GM23338 (cell line): Measurements from ENCODE around the gene FLYWCH1. TPM values are rescaled to one million over a fixed set of nuclear protein-coding genes. Genes with fewer than 3 reads are reported as not detected.
A peak's percentile ranks its signal among the peaks of the same experiment; 100 is the strongest.

Source experiments
- ATAC-seq: fragments of 200-7000 bp; cut with Tn5 transposase; 3 replicates; pipeline ENCODE4 v1.9.1; 2020
- DNase-seq: peaks from one replicate; pipeline ENCODE4 v3.0.0-alpha.2; 2015; ENCODE audit warnings: low spot score
- H2AFZ ChIP-seq: fragments of 200-600 bp; sonication (generic); 2 replicates; pipeline ENCODE4 v1.8.0; 2016; ENCODE audit warnings: antibody characterized with exemption, mild to moderate bottlenecking, moderate library complexity
- H3F3A ChIP-seq: fragments of 200-600 bp; sonication (generic); replicated peaks from 2 replicates; pipeline ENCODE4 v1.8.0; 2017; ENCODE audit warnings: antibody characterized with exemption, mixed run types, low read depth
- H3K27ac ChIP-seq: fragments of 200-600 bp; sonication (generic); 2 replicates; pipeline ENCODE4 v1.6.1; 2016; ENCODE audit warnings: low read depth
- H3K27me3 ChIP-seq: fragments of 200-600 bp; sonication (generic); 2 replicates; pipeline ENCODE4 v1.8.0; 2016; ENCODE audit warnings: mild to moderate bottlenecking, mixed run types, moderate library complexity; ENCODE audit not compliant: insufficient read depth
- H3K36me3 ChIP-seq: fragments of 200-600 bp; sonication (generic); 2 replicates; pipeline ENCODE4 v1.8.0; 2016; ENCODE audit warnings: mild to moderate bottlenecking; ENCODE audit not compliant: insufficient read depth
- H3K4me1 ChIP-seq: fragments of 200-600 bp; sonication (generic); 2 replicates; pipeline ENCODE4 v1.8.0; 2016; ENCODE audit warnings: mild to moderate bottlenecking, moderate library complexity; ENCODE audit not compliant: insufficient read depth
- H3K4me2 ChIP-seq: fragments of 200-600 bp; sonication (generic); 2 replicates; pipeline ENCODE4 v1.7.1; 2017; ENCODE audit warnings: mixed run types
- H3K4me3 ChIP-seq: fragments of 200-600 bp; sonication (generic); 2 replicates; pipeline ENCODE4 v1.6.1; 2016; ENCODE audit warnings: mixed run types
- H3K79me2 ChIP-seq: fragments of 200-600 bp; sonication (generic); replicated peaks from 2 replicates; pipeline ENCODE4 v1.8.0; 2017; ENCODE audit warnings: mild to moderate bottlenecking; ENCODE audit not compliant: insufficient read depth
- H3K9me2 ChIP-seq: fragments of 200-600 bp; sonication (generic); 2 replicates; pipeline ENCODE4 v1.8.0; 2017; ENCODE audit not compliant: insufficient read depth
- H4K20me1 ChIP-seq: fragments of 200-600 bp; sonication (generic); replicated peaks from 2 replicates; pipeline ENCODE4 v1.8.0; 2017; ENCODE audit warnings: mild to moderate bottlenecking; ENCODE audit not compliant: insufficient read depth
- H3K27ac Mint-ChIP-seq: 2 replicates; pipeline ENCODE4 v1.8.0; 2020; ENCODE audit warnings: inconsistent platforms, mild to moderate bottlenecking, moderate library complexity, mixed read lengths
- H3K27me3 Mint-ChIP-seq: 3 replicates; pipeline ENCODE4 v1.8.0; 2022; ENCODE audit warnings: low read depth, mild to moderate bottlenecking, moderate library complexity, mixed read lengths, inconsistent platforms; ENCODE audit not compliant: insufficient read depth, poor library complexity
- H3K36me3 Mint-ChIP-seq: 3 replicates; pipeline ENCODE4 v1.8.0; 2021; ENCODE audit warnings: low read depth, mild to moderate bottlenecking, inconsistent platforms, moderate library complexity, mixed read lengths
- H3K4me1 Mint-ChIP-seq: 3 replicates; pipeline ENCODE4 v1.8.0; 2020; ENCODE audit warnings: mild to moderate bottlenecking, inconsistent platforms, mixed read lengths
- H3K4me3 Mint-ChIP-seq: 3 replicates; pipeline ENCODE4 v1.8.0; 2021; ENCODE audit warnings: moderate library complexity, mild to moderate bottlenecking, inconsistent platforms, mixed read lengths
- H3K9me3 Mint-ChIP-seq: 3 replicates; pipeline ENCODE4 v1.8.0; 2020; ENCODE audit warnings: moderate library complexity, mild to moderate bottlenecking, inconsistent platforms, mixed read lengths
- CREB1 ChIP-seq: fragments of 250-450 bp; sonication (Bioruptor Pico); IDR thresholded peaks from 2 replicates; pipeline ENCODE4 v1.5.0; 2020; ENCODE audit warnings: low read depth, mild to moderate bottlenecking, moderate library complexity
- EZH2 ChIP-seq: fragments of 200-600 bp; sonication (generic); IDR thresholded peaks from one replicate; pipeline ENCODE4 v1.8.0; 2017; ENCODE audit warnings: antibody characterized with exemption, mild to moderate bottlenecking, low read depth; ENCODE audit not compliant: unreplicated experiment
- EZH2phosphoT487 ChIP-seq: fragments of 200-600 bp; sonication (generic); IDR thresholded peaks from one replicate; pipeline ENCODE4 v1.8.1; 2018; ENCODE audit warnings: antibody characterized with exemption; ENCODE audit not compliant: unreplicated experiment
- JUNB ChIP-seq: IDR thresholded peaks from one replicate; pipeline ENCODE4 v1.6.1; 2016; ENCODE audit warnings: antibody characterized with exemption; ENCODE audit not compliant: unreplicated experiment
- NANOG ChIP-seq: IDR thresholded peaks from 2 replicates; pipeline ENCODE4 v1.6.1; 2016; ENCODE audit warnings: antibody characterized with exemption, borderline replicate concordance
- POLR2AphosphoS5 ChIP-seq: IDR thresholded peaks from 2 replicates; pipeline ENCODE4 v1.6.1; 2016; ENCODE audit warnings: antibody characterized with exemption, low read depth
- STAT1 ChIP-seq: IDR thresholded peaks from one replicate; pipeline ENCODE4 v1.6.1; 2016; ENCODE audit warnings: antibody characterized with exemption; ENCODE audit not compliant: unreplicated experiment
- ZNF114 ChIP-seq: fragments of 250-450 bp; sonication (Bioruptor Pico); IDR thresholded peaks from 2 replicates; pipeline ENCODE4 v1.5.0; 2020; ENCODE audit warnings: mild to moderate bottlenecking, moderate library complexity
- polyA plus RNA-seq: library from polyadenylated mRNA; unstranded; fragments of >200 nt; fragmentation: Nextera tagmentation; extraction: Ambion mirVana; gene quantifications from 2 replicates; pipeline ENCODE4 v1.2.1, GENCODE V29; 2016
- total RNA-seq: library from RNA; depleted of rRNA; stranded (reverse); fragments of >200 nt; shearing (Covaris generic); gene quantifications from 2 replicates; pipeline ENCODE4 v1.2.3, GENCODE V29; 2014
- TF ChIP-seq, protein P1 (sequence below): IDR thresholded peaks from 2 replicates; pipeline ENCODE4 v1.6.1; 2016; ENCODE audit warnings: antibody characterized with exemption
- TF ChIP-seq, protein P2 (sequence below): IDR thresholded peaks from one replicate; pipeline ENCODE4 v1.6.1; 2018; ENCODE audit warnings: antibody characterized with exemption; ENCODE audit not compliant: unreplicated experiment
- TF ChIP-seq, protein P3 (sequence below), 2 experiments: fragments of 200-600 bp in 1 of 2; sonication (generic) in 1 of 2; conservative IDR thresholded peaks; 2 replicates each; pipeline versions ENCODE4 v1.5.1 to v1.6.1; 2016 to 2017; ENCODE audit warnings: antibody characterized with exemption in 2 of 2, low read depth in 2 of 2, mild to moderate bottlenecking in 2 of 2, moderate library complexity in 1 of 2

Gene FLYWCH1
- total and polyA plus RNA-seq, 2 experiments from 2014 or later: 6.0 to 29.3 TPM

DNA sequence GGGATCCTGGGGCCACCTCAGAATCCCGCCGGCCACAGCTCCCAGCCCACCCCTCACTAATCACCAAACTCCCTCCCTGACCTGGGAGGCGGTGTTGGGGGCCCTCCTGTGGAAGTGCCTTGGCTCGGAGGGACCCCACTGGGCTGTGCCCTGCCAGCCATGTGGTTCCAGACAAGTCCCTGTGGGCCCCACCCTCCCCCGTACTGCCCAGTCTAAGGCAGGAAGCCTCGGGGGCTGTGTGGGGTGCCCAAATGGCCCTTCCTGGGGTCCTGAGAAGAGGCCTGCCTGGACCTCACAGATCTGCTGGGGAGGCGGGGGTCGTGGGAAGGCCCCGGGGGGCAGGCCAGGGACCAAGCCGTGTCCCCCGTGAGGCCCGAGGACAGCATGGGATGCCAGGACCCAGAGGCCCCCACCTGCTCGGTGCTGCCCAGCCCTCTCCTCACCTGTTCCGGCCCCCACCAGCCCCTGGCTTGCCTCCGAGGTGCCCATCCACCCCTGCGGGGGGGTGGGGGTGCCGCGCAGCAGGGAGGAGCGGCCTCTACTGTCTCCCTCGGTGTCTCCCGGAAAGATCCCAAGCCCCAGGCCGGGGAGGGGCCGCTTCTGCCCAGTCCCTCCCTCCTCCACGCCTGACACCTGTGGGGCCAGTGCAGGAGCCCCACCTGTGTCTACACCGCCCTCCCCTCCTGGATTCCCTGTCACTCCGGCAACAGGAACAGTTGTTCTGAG is 43.1 kb downstream of the FLYWCH1 start (continued):
- TF ChIP-seq, protein P1, sequence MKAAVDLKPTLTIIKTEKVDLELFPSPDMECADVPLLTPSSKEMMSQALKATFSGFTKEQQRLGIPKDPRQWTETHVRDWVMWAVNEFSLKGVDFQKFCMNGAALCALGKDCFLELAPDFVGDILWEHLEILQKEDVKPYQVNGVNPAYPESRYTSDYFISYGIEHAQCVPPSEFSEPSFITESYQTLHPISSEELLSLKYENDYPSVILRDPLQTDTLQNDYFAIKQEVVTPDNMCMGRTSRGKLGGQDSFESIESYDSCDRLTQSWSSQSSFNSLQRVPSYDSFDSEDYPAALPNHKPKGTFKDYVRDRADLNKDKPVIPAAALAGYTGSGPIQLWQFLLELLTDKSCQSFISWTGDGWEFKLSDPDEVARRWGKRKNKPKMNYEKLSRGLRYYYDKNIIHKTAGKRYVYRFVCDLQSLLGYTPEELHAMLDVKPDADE: no peak
- TF ChIP-seq JUNB (no peak), EZH2phosphoT487 (no peak), NANOG (no peak), STAT1 (no peak)

DNA sequence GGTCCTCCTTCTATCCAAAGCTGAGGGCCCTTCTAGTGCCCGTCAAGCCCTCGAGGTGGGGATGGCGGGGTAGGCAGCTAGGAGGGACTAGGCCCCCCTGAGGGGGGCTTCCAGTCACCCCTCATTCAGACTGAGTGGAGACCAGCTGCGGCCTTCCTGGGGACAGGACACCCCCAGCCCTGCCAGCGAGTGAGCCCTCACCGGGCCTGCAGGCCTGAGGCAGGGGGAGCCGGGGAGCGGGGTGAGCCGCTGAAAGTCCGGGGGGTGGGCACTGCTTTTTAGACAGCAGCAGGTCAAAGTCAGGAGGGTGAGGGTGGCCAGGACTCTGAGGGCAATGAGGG is 43.7 kb downstream of the FLYWCH1 start:
- Mint-ChIP-seq H3K27ac (no peak overlapping the region), H3K27me3 (peaks cover 13% of the 10 kb centered on the region), H3K36me3 (no peaks in the 10 kb centered on the region), H3K9me3 (no peaks in the 10 kb centered on the region), H3K4me1 (peaks cover 22% of the 10 kb centered on the region), H3K4me3 (no peak overlapping the region)
- no peaks in the 10 kb centered on the region for H3K9me2 ChIP-seq
- H3F3A ChIP-seq: 0 out of 2 replicates have a peak, but pooled peaks cover 9% of the 10 kb centered on the region
- ATAC-seq (peak; percentile 31), DNase-seq (no peak)
- no peak overlapping the region; the same call in 1 of the 2 replicates for H2AFZ ChIP-seq
- no peaks in the 10 kb centered on the region for H3K27me3 ChIP-seq
- no peak overlapping the region for H3K27ac ChIP-seq
- no peaks in the 10 kb centered on the region for H3K36me3 ChIP-seq
- no peaks in the 10 kb centered on the region for H3K79me2 ChIP-seq
- peak overlapping the region; percentile 51 for H3K4me2 ChIP-seq
- peaks cover 20% of the 10 kb centered on the region; the same call in 1 of the 2 replicates for H3K4me1 ChIP-seq
- no peak overlapping the region; the same call in 1 of the 2 replicates for H3K4me3 ChIP-seq
- no peaks in the 10 kb centered on the region for H4K20me1 ChIP-seq
- TF ChIP-seq, protein P2, sequence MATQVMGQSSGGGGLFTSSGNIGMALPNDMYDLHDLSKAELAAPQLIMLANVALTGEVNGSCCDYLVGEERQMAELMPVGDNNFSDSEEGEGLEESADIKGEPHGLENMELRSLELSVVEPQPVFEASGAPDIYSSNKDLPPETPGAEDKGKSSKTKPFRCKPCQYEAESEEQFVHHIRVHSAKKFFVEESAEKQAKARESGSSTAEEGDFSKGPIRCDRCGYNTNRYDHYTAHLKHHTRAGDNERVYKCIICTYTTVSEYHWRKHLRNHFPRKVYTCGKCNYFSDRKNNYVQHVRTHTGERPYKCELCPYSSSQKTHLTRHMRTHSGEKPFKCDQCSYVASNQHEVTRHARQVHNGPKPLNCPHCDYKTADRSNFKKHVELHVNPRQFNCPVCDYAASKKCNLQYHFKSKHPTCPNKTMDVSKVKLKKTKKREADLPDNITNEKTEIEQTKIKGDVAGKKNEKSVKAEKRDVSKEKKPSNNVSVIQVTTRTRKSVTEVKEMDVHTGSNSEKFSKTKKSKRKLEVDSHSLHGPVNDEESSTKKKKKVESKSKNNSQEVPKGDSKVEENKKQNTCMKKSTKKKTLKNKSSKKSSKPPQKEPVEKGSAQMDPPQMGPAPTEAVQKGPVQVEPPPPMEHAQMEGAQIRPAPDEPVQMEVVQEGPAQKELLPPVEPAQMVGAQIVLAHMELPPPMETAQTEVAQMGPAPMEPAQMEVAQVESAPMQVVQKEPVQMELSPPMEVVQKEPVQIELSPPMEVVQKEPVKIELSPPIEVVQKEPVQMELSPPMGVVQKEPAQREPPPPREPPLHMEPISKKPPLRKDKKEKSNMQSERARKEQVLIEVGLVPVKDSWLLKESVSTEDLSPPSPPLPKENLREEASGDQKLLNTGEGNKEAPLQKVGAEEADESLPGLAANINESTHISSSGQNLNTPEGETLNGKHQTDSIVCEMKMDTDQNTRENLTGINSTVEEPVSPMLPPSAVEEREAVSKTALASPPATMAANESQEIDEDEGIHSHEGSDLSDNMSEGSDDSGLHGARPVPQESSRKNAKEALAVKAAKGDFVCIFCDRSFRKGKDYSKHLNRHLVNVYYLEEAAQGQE: no peak
- TF ChIP-seq ZNF114 (CRISPR knock-in tag): no peak
- TF ChIP-seq EZH2: no peak
- no peak for TF ChIP-seq CREB1 (CRISPR knock-in tag)
- no peak for TF ChIP-seq NANOG
- TF ChIP-seq EZH2phosphoT487: no peak
- TF ChIP-seq, protein P3, sequence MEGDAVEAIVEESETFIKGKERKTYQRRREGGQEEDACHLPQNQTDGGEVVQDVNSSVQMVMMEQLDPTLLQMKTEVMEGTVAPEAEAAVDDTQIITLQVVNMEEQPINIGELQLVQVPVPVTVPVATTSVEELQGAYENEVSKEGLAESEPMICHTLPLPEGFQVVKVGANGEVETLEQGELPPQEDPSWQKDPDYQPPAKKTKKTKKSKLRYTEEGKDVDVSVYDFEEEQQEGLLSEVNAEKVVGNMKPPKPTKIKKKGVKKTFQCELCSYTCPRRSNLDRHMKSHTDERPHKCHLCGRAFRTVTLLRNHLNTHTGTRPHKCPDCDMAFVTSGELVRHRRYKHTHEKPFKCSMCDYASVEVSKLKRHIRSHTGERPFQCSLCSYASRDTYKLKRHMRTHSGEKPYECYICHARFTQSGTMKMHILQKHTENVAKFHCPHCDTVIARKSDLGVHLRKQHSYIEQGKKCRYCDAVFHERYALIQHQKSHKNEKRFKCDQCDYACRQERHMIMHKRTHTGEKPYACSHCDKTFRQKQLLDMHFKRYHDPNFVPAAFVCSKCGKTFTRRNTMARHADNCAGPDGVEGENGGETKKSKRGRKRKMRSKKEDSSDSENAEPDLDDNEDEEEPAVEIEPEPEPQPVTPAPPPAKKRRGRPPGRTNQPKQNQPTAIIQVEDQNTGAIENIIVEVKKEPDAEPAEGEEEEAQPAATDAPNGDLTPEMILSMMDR (conservative IDR thresholded peaks at IDR 0.05; ENCODE audit: low read depth in 2 of 2): no peak
- TF ChIP-seq POLR2AphosphoS5: no peak
- no peak for TF ChIP-seq STAT1
- TF ChIP-seq JUNB: no peak
- TF ChIP-seq, protein P1: no peak
